Upper lobe of left lung (tissue), 4 donors: ENCODE results near the gene CDRT15L2.
"Not testable (repeated sequence)": the region's sequence is repeated elsewhere in the genome, so short reads cannot be mapped to it uniquely, and the experiment has no call there.

Experiments used
- POLR2A ChIP-seq, 4 donors: fragments of 450-650 bp; IDR thresholded peaks; one replicate each; pipeline ENCODE4 v1.5.1; 2016 to 2017; ENCODE audit warnings: antibody characterized with exemption in 4 of 4, mild to moderate bottlenecking in 2 of 4
- TF ChIP-seq, protein P1 (sequence below), 6 experiments: fragments of 450-650 bp in 4 of 6; fragments of 200-600 bp in 2 of 6; sonication (generic) in 2 of 6; IDR thresholded peaks; one replicate each; pipeline ENCODE4 v1.5.1; 2016 to 2019; ENCODE audit warnings: antibody characterized with exemption in 6 of 6

DNA sequence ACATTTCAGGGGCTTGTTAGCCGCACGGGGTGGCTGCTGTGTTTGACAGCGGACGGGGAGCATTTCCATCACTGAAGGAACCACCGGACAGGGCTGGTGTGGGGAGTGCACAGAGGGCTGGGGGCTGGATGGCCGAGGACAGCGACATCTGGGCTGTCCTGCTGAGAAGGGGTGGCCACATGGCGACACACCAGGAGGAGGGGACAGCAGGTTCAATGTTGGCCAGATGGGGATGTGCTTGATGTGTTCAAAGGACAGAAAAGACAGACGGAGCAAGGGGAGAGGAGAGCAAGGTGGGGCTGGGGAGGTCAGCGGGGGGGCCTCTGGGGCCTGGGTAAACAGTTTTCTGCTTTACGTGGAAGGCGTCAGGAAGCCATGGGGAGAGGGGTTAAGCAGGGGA, 12.8 kb upstream of the CDRT15L2 start:
- TF ChIP-seq, protein P1, sequence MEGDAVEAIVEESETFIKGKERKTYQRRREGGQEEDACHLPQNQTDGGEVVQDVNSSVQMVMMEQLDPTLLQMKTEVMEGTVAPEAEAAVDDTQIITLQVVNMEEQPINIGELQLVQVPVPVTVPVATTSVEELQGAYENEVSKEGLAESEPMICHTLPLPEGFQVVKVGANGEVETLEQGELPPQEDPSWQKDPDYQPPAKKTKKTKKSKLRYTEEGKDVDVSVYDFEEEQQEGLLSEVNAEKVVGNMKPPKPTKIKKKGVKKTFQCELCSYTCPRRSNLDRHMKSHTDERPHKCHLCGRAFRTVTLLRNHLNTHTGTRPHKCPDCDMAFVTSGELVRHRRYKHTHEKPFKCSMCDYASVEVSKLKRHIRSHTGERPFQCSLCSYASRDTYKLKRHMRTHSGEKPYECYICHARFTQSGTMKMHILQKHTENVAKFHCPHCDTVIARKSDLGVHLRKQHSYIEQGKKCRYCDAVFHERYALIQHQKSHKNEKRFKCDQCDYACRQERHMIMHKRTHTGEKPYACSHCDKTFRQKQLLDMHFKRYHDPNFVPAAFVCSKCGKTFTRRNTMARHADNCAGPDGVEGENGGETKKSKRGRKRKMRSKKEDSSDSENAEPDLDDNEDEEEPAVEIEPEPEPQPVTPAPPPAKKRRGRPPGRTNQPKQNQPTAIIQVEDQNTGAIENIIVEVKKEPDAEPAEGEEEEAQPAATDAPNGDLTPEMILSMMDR (IDR thresholded peaks at IDR 0.05): not testable (repeated sequence)
- TF ChIP-seq POLR2A (IDR thresholded peaks at IDR 0.05): not testable (repeated sequence)
